IPS-18c (cell line): Measurements from ENCODE around the gene DGKD.

Experiments
- H3K4me3 ChIP-seq: 2 replicates; pipeline ENCODE4 v1.7.0; 2013; ENCODE audit warnings: low read depth, mild to moderate bottlenecking, low read length, moderate library complexity; ENCODE audit not compliant: insufficient read depth
- H3K9me3 ChIP-seq: one replicate; pipeline ENCODE4 v1.6.1; 2013; ENCODE audit warnings: mild to moderate bottlenecking, low read length, moderate library complexity; ENCODE audit not compliant: control insufficient read depth, insufficient read depth

Gene DGKD

GRCh38 chr2:233428008-233428407, 73.7 kb downstream of the DGKD start:
- Histone ChIP-seq H3K4me3 (no peak overlapping the region), H3K9me3 (no peaks in the 10 kb centered on the region)

GRCh38 chr2:233428438-233428837, 74.1 kb downstream of the DGKD start:
- Histone ChIP-seq H3K4me3 (no peak overlapping the region), H3K9me3 (no peaks in the 10 kb centered on the region)

- H3K4me3 ChIP-seq: no peak overlapping the region
- no peaks in the 10 kb centered on the region for H3K9me3 ChIP-seq
Measured at GRCh38 chr2:233429175-233429897, 75.0 kb downstream of the DGKD start.

GRCh38 chr2:233430081-233430480, 75.8 kb downstream of the DGKD start:
- no peak overlapping the region for H3K4me3 ChIP-seq
- no peaks in the 10 kb centered on the region for H3K9me3 ChIP-seq

GRCh38 chr2:233430651-233431050, 76.4 kb downstream of the DGKD start:
- Histone ChIP-seq H3K9me3 (no peaks in the 10 kb centered on the region), H3K4me3 (no peak overlapping the region)

DNA sequence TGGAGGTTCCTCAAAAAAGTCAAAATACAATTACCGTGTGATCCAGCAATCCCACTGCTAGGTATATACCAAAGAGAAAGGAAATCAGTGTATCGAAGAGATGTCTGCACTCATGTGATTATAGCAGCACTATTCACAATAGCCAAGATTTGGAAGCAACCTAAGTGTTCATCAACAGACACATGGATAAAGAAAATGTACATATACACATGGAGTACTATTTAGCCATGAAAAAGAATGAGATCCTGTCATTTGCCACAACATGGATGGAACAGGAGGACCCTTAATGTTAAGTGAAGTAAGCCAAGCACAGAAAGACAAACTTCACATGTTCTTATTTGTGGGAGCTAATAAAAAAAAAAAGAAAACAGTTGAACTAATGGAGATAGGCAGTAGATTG, 78.7 kb downstream of the DGKD start:
- no peak overlapping the region for H3K4me3 ChIP-seq
- H3K9me3 ChIP-seq: no peaks in the 10 kb centered on the region

DNA sequence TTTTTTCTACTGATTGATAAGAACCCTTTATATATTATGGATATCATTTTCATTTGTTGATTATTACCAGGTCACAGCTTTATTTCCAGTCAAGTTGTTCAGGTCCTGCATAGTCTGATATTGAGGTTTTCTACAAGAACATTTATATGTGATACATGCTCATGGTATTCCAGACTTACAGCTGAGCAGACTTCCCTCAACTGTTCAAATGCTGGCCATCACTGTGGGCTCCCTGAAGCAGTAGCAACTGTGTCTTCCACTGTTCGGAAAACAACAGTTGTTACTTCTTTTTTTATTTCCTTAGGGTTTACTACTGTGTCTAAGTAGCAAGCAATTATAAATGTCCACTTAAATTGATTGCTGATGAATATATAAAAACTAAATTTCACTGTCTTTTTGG, 79.5 kb downstream of the DGKD start:
- Histone ChIP-seq H3K4me3 (no peak overlapping the region), H3K9me3 (no peaks in the 10 kb centered on the region)

GRCh38 chr2:233434666-233435330, 80.5 kb downstream of the DGKD start:
- no peak overlapping the region for H3K4me3 ChIP-seq
- no peaks in the 10 kb centered on the region for H3K9me3 ChIP-seq

- Histone ChIP-seq H3K9me3 (no peaks in the 10 kb centered on the region), H3K4me3 (no peak overlapping the region)
Measured at GRCh38 chr2:233435436-233436190, 81.3 kb downstream of the DGKD start.

DNA sequence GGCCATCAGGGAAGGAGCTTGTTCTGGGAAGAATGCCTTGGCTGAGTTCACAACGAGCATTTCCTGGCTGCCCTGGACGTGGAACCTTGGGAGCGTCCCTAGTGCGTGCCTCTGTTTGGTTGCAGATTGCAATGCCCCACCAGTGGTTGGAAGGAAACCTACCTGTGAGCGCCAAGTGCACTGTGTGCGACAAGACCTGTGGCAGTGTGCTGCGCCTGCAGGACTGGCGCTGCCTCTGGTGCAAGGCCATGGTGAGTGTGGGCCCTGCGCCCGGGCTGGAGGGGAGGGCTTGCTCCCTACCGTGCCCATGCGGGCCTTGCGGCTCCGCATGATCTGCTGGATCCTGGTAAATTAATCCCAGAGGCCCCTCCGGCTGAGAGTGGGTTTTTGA, 81.9 kb downstream of the DGKD start:
- H3K4me3 ChIP-seq: no peak overlapping the region

GRCh38 chr2:233436691-233437438, 82.6 kb downstream of the DGKD start:
- Histone ChIP-seq H3K4me3 (no peak overlapping the region), H3K9me3 (no peaks in the 10 kb centered on the region)

More for the DNA sequence above, 81.9 kb downstream of the DGKD start:
- no peaks in the 10 kb centered on the region for H3K9me3 ChIP-seq

- no peak overlapping the region for H3K4me3 ChIP-seq
- H3K9me3 ChIP-seq: no peaks in the 10 kb centered on the region
Measured at GRCh38 chr2:233437439-233437955, 83.2 kb downstream of the DGKD start.

DNA sequence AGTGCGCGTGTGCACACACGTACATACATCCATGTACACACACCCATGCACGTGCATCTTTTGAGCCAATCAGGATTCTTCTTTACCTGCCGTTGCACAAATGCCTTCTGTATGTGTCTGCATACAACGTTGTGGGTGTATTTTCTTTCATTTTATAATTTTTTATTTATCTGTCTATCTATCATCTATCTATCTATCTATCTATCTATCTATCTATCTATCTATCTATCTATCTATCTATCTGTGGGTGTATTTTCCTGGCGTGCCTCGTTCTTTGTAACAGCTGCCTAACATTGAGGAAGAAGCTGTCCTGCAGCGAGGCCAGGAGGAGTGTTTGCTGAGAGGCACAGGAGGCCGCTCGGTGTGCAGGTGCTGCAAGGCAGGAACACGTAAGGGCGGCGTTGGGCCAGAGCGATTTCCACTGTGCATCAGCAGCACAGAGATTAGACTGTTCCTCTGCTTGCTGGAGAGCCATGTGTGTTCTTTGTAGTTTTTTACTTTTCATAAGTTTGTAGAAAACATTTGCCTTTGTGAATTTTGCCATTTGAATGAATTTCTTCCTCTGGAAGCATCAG, 84.4 kb downstream of the DGKD start:
- no peaks in the 10 kb centered on the region for H3K9me3 ChIP-seq
- no peak overlapping the region for H3K4me3 ChIP-seq

GRCh38 chr2:233439191-233439590, 84.9 kb downstream of the DGKD start:
- Histone ChIP-seq H3K9me3 (no peaks in the 10 kb centered on the region), H3K4me3 (no peak overlapping the region)

- no peak overlapping the region for H3K4me3 ChIP-seq
- H3K9me3 ChIP-seq: no peaks in the 10 kb centered on the region
Measured at GRCh38 chr2:233440314-233440713, 86.0 kb downstream of the DGKD start.

DNA sequence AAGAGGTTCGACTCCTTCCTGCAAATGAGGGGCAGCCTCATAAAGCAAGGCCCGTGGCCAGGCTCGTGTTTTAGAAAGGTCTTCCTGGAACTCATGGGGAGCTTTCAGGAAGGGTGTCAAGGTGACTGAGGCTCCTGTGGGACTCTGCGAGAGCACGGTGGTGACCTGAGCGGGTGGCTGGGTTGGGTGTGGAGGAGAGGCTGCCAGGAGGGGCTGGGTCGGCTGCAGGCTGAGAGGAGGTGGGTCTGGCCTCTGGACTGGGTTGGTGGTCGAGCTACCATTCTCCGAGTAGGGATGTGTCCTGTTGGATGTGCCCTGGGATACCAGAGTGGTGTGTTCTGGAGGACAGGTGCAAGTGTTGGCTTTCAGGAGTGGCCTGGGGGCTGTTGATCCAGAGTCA, 86.4 kb downstream of the DGKD start:
- Histone ChIP-seq H3K9me3 (no peaks in the 10 kb centered on the region), H3K4me3 (no peak overlapping the region)
